ENCODE measurements around the gene CCDC24. TPM values are rescaled to one million over a fixed set of nuclear protein-coding genes. Genes with fewer than 3 reads are reported as not detected.

CCDC24 gene
- total RNA-seq, 2 donors from 2014 or later = 6.7 to 21.1 TPM

GRCh38 chr1:43961692-43962091 lies 29.7 kb upstream of the CCDC24 start:
- Histone ChIP-seq H3K27ac (no peak overlapping the region), H3K4me3 (no peak overlapping the region), H3K4me1 (no peaks in the 10 kb centered on the region), H3K9me3 (no peaks in the 10 kb centered on the region), H3K36me3 (replicated peaks in 1 of 2; ENCODE audit: insufficient read depth in 1 of 2, low read depth in 2 of 2) (no peaks in the 10 kb centered on the region), H3K27me3 (no peaks in the 10 kb centered on the region)
- no peak for TF ChIP-seq POLR2A (IDR thresholded peaks at IDR 0.05)
- TF ChIP-seq, protein P1, sequence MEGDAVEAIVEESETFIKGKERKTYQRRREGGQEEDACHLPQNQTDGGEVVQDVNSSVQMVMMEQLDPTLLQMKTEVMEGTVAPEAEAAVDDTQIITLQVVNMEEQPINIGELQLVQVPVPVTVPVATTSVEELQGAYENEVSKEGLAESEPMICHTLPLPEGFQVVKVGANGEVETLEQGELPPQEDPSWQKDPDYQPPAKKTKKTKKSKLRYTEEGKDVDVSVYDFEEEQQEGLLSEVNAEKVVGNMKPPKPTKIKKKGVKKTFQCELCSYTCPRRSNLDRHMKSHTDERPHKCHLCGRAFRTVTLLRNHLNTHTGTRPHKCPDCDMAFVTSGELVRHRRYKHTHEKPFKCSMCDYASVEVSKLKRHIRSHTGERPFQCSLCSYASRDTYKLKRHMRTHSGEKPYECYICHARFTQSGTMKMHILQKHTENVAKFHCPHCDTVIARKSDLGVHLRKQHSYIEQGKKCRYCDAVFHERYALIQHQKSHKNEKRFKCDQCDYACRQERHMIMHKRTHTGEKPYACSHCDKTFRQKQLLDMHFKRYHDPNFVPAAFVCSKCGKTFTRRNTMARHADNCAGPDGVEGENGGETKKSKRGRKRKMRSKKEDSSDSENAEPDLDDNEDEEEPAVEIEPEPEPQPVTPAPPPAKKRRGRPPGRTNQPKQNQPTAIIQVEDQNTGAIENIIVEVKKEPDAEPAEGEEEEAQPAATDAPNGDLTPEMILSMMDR (IDR thresholded peaks at IDR 0.05) = no peak
- ATAC-seq (no peak), DNase-seq (no peak)
- intact Hi-C loops (cut with DNase I) = no loop called here
- WGBS, 2 donors = 83 to 87% methylated on average over 3 of the region's 3 CpGs

DNA sequence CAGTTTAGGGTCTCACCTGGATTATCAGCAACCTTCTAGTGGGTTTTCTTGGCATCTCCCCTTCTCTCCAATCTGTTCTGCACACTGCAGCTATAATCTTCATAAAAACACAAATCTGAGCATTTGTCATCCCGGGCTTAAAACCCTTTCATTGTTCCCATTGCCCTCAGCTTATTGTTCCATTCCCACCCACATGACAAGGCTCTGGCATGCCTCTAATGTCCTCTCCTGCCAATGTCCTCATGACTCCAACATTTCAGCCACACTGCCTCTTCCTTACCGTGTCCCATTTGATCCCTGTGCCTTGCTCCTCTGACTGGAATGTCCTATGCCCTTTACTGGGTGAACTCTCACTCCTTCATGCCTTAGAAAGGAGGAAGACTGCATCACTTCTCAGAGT lies 29.1 kb upstream of the CCDC24 start:
- DNase-seq = no peak
- Histone ChIP-seq H3K4me3 (no peak overlapping the region), H3K27ac (no peak overlapping the region), H3K4me1 (no peaks in the 10 kb centered on the region), H3K9me3 (no peaks in the 10 kb centered on the region), H3K27me3 (no peaks in the 10 kb centered on the region), H3K36me3 (replicated peaks in 1 of 2; ENCODE audit: insufficient read depth in 1 of 2, low read depth in 2 of 2) (no peaks in the 10 kb centered on the region)
- 92 to 94% methylated on average over 2 of the region's 2 CpGs for WGBS, 2 donors
- no peak for TF ChIP-seq POLR2A (IDR thresholded peaks at IDR 0.05)
- TF ChIP-seq, protein P1 (IDR thresholded peaks at IDR 0.05) = no peak
- intact Hi-C loops (cut with DNase I) = no loop called here
- no peak for ATAC-seq

- 88 to 100% methylated on average over 2 to 3 of the region's 3 CpGs for WGBS, 2 donors
Observed at GRCh38 chr1:43963006-43963405, 28.4 kb upstream of the CCDC24 start.

GRCh38 chr1:43963890-43964289 lies 27.5 kb upstream of the CCDC24 start:
- Histone ChIP-seq H3K4me1 (no peaks in the 10 kb centered on the region), H3K4me3 (no peak overlapping the region), H3K27ac (no peak overlapping the region), H3K9me3 (no peaks in the 10 kb centered on the region), H3K27me3 (no peaks in the 10 kb centered on the region), H3K36me3 (replicated peaks in 1 of 2; ENCODE audit: insufficient read depth in 1 of 2, low read depth in 2 of 2) (no peaks in the 10 kb centered on the region)
- TF ChIP-seq, protein P1 (IDR thresholded peaks at IDR 0.05) = no peak
- 80 to 83% methylated on average over 5 of the region's 5 CpGs for whole genome bisulfite sequencing, 2 donors
- DNase-seq (no peak), ATAC-seq (no peak)
- intact Hi-C loops (cut with DNase I) = no loop called here

More at GRCh38 chr1:43963006-43963405, 28.4 kb upstream of the CCDC24 start:
- TF ChIP-seq POLR2A (IDR thresholded peaks at IDR 0.05) = no peak
- TF ChIP-seq, protein P1 (IDR thresholded peaks at IDR 0.05) = no peak
- Histone ChIP-seq H3K36me3 (replicated peaks in 1 of 2; ENCODE audit: insufficient read depth in 1 of 2, low read depth in 2 of 2) (no peaks in the 10 kb centered on the region), H3K27me3 (no peaks in the 10 kb centered on the region), H3K4me3 (no peak overlapping the region), H3K27ac (no peak overlapping the region), H3K4me1 (no peaks in the 10 kb centered on the region), H3K9me3 (no peaks in the 10 kb centered on the region)
- intact Hi-C loops (cut with DNase I) = no loop called here
- no peak for DNase-seq
- no peak for ATAC-seq

- intact Hi-C loops (cut with DNase I) = no loop called here
- no peaks in the 10 kb centered on the region for H3K36me3 ChIP-seq (replicated peaks in 1 of 2; ENCODE audit: insufficient read depth in 1 of 2, low read depth in 2 of 2)
Observed at GRCh38 chr1:43965316-43965715, 26.1 kb upstream of the CCDC24 start.

More at GRCh38 chr1:43965316-43965715, 26.1 kb upstream of the CCDC24 start:
- Histone ChIP-seq H3K4me1 (peaks cover 7% of the 10 kb centered on the region), H3K27ac (no peak overlapping the region), H3K27me3 (no peaks in the 10 kb centered on the region), H3K4me3 (no peak overlapping the region), H3K9me3 (no peaks in the 10 kb centered on the region)
- WGBS, 2 donors = 90 to 92% methylated on average over 2 to 3 of the region's 3 CpGs
- ATAC-seq (no peak), DNase-seq (no peak)
- TF ChIP-seq, protein P1 (IDR thresholded peaks at IDR 0.05) = no peak
- no peak for TF ChIP-seq POLR2A (IDR thresholded peaks at IDR 0.05)
